ENCODE data around the gene CARS1. TPM values are rescaled to one million over a fixed set of nuclear protein-coding genes. Genes with fewer than 3 reads are reported as not detected.

Gene CARS1
- total RNA-seq, 1 donor from 2014 or later, result 59.2 TPM

DNA sequence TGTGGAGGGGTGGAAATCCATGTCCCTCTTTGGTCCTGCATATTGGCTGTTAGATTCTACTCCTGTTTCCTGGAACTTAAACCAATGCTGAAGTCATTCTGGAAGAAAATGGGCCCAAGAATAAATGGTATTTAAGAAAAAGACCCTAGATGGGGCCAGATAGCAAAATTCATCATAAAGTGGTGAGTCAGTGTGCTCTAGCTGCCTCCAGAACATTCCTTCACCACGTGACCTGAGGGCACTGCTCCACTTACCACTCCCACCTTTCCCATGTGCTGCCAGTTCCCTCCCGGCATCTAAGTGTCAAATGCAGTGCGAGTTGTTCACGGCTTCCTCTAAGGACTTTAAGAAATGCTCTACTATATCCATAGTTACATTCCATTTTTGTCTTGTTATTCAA, 34.2 kb downstream of the CARS1 start:
- Mint-ChIP-seq H3K9me3 (no peaks in the 10 kb centered on the region), H3K27ac (ENCODE audit: unreplicated experiment) (peak overlapping the region; percentile 7), H3K4me1 (peaks cover 5% of the 10 kb centered on the region), H3K36me3 (ENCODE audit: low read depth) (peaks cover 3% of the 10 kb centered on the region), H3K4me3 (no peak overlapping the region), H3K27me3 (ENCODE audit: low read depth) (no peaks in the 10 kb centered on the region)
- no peak for DNase-seq (ENCODE audit: low read depth, low spot score)
- no peak for TF ChIP-seq CTCF (conservative IDR thresholded peaks at IDR 0.05)

- DNase-seq (ENCODE audit: low read depth, low spot score), result no peak
- H3K27ac Mint-ChIP-seq (ENCODE audit: unreplicated experiment), result peak overlapping the region; percentile 6
- peaks cover 3% of the 10 kb centered on the region for H3K36me3 Mint-ChIP-seq (ENCODE audit: low read depth)
- TF ChIP-seq CTCF (conservative IDR thresholded peaks at IDR 0.05), result no peak
- peaks cover 5% of the 10 kb centered on the region for H3K4me1 Mint-ChIP-seq
- H3K9me3 Mint-ChIP-seq, result no peaks in the 10 kb centered on the region
- no peak overlapping the region for H3K4me3 Mint-ChIP-seq
- no peaks in the 10 kb centered on the region for H3K27me3 Mint-ChIP-seq (ENCODE audit: low read depth)
These were observed 34.8 kb downstream of the CARS1 start for GRCh38 chr11:3022300-3022967.

DNA sequence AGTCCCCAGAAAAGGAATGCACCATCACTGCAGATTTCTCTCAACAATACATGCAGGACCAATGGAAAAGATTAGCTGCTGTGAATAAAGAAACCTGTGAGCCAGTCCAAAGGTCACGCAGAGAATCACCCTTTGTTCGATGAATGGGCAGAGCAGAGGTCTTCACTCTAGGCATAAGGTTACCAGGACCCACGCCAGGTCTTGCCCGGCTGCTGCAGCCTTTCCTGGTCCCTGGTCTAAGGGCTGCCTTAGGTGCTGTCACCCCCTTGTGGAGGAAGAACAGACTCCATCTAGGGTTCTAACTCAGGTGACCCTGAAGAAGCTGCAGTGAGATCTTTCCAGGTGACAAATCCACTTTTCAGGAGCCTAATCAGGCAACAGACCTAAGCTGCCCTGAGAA, 36.1 kb downstream of the CARS1 start:
- Mint-ChIP-seq H3K27ac (ENCODE audit: unreplicated experiment) (peak overlapping the region; percentile 50), H3K4me1 (peaks cover 5% of the 10 kb centered on the region), H3K36me3 (ENCODE audit: low read depth) (peaks cover 3% of the 10 kb centered on the region), H3K9me3 (no peaks in the 10 kb centered on the region), H3K27me3 (ENCODE audit: low read depth) (no peaks in the 10 kb centered on the region), H3K4me3 (no peak overlapping the region)
- TF ChIP-seq CTCF (conservative IDR thresholded peaks at IDR 0.05), result peak; percentile 61
- no peak for DNase-seq (ENCODE audit: low read depth, low spot score)

- Mint-ChIP-seq H3K9me3 (no peaks in the 10 kb centered on the region), H3K36me3 (ENCODE audit: low read depth) (no peaks in the 10 kb centered on the region), H3K4me3 (no peak overlapping the region), H3K27ac (ENCODE audit: unreplicated experiment) (no peak overlapping the region), H3K4me1 (peaks cover 5% of the 10 kb centered on the region), H3K27me3 (ENCODE audit: low read depth) (no peaks in the 10 kb centered on the region)
- no peak for DNase-seq (ENCODE audit: low read depth, low spot score)
- TF ChIP-seq CTCF (conservative IDR thresholded peaks at IDR 0.05), result no peak
These were observed 37.2 kb downstream of the CARS1 start for GRCh38 chr11:3020011-3020410.

DNA sequence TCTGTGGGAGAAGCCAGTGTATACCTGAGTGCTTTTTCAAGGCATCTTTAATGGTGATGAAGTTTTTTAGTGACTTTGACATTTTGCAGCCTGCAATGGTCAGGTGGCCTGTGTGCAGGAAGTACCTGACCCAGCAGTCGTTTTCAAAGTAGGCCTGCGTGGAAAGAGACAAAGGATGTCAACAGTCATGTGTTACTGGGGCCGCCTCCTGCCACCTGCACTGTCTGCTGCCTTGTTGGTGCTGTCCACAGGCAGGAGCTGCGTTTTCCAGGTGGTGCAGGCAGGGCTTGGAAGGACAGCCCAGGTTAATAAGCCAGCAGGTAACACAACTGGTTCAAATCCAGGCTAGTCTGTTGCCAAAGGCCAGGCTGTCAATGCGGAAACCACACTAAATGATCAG, 38.6 kb downstream of the CARS1 start:
- TF ChIP-seq CTCF (conservative IDR thresholded peaks at IDR 0.05), result no peak
- H3K9me3 Mint-ChIP-seq, result no peaks in the 10 kb centered on the region
- no peak for DNase-seq (ENCODE audit: low read depth, low spot score)
- no peaks in the 10 kb centered on the region for H3K36me3 Mint-ChIP-seq (ENCODE audit: low read depth)
- no peaks in the 10 kb centered on the region for H3K27me3 Mint-ChIP-seq (ENCODE audit: low read depth)
- peaks cover 5% of the 10 kb centered on the region for H3K4me1 Mint-ChIP-seq
- no peak overlapping the region for H3K27ac Mint-ChIP-seq (ENCODE audit: unreplicated experiment)
- H3K4me3 Mint-ChIP-seq, result no peak overlapping the region
